Measurements from ENCODE around the gene HACE1. TPM values are rescaled to one million over a fixed set of nuclear protein-coding genes. Genes with fewer than 3 reads are reported as not detected.

HACE1 gene
- total RNA-seq, 1 experiment from 2014 or later, result 13.0 TPM

DNA sequence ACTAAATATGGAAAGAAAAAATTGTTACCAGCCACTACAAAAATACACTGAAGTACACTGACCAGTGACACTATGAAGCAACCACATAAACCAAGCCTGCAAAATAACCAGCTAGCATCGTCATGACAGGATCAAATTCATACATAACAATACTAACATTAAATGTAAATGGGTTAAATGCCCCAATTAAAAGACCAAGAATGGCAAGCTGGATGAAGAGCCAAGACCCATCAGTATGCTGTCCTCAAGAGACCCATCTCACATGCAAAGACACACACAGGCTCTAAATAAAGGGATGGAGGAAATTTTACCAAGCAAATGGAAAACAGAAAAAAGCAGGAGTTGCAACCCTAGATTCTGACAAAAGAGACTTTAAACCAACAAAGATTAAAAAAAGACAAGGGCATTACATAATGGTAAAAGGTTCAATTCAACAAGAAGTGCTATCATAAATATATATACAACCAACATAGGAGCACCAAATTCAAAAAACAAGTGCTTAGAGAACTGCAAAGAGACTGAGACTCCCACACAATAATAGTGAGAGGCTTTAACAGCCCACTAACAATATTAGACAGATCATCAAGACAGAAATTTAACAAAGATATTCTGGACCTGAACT lies 104.8 kb downstream of the HACE1 start:
- no peaks in the 10 kb centered on the region for H3K4me1 ChIP-seq (ENCODE audit: control insufficient read depth, insufficient read depth, low read length)

DNA sequence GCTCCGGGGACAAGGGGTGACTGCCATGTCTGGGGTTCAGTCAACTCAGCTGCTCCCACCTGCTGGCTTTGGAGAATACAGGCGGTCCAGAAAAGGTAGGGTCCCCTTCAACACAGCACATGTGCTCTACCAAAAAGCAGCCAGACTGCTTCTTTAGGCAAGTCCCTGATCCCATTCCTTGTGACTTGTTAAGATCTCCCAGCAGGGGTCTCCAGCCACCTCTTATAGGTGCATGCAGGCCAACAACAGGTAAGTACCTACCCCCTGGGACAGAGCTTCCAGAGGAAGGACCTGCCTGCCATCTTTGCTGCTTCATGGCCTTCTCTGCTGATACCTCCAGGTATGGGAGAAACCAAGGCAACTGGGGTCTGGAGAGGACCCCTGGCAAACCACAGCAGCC lies 106.5 kb downstream of the HACE1 start:
- DNase-seq (ENCODE audit: low read depth, low spot score) (no peak), ATAC-seq (no peak)
- no TSS peak for BruUV-seq (replicated peaks)
- H3K4me3 ChIP-seq (ENCODE audit: low read depth in 2 of 2, low read length in 2 of 2), result no peak overlapping the region
- H3K36me3 ChIP-seq (ENCODE audit: control insufficient read depth, insufficient read depth, low read length), result no peaks in the 10 kb centered on the region
- H3K4me1 ChIP-seq (ENCODE audit: control insufficient read depth, insufficient read depth, low read length), result no peaks in the 10 kb centered on the region
- in situ Hi-C loops (cut with HindIII; ENCODE audit: low pct_unique_long_range_greater_than_20kb, low sequenced_read_pairs) (no loop called here), intact Hi-C loops (cut with micrococcal nuclease; ENCODE audit: unreplicated experiment) (no loop called here)
- TF ChIP-seq, protein P1, sequence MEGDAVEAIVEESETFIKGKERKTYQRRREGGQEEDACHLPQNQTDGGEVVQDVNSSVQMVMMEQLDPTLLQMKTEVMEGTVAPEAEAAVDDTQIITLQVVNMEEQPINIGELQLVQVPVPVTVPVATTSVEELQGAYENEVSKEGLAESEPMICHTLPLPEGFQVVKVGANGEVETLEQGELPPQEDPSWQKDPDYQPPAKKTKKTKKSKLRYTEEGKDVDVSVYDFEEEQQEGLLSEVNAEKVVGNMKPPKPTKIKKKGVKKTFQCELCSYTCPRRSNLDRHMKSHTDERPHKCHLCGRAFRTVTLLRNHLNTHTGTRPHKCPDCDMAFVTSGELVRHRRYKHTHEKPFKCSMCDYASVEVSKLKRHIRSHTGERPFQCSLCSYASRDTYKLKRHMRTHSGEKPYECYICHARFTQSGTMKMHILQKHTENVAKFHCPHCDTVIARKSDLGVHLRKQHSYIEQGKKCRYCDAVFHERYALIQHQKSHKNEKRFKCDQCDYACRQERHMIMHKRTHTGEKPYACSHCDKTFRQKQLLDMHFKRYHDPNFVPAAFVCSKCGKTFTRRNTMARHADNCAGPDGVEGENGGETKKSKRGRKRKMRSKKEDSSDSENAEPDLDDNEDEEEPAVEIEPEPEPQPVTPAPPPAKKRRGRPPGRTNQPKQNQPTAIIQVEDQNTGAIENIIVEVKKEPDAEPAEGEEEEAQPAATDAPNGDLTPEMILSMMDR (IDR thresholded peaks at IDR 0.05), result no peak
- TF ChIP-seq, protein P2, sequence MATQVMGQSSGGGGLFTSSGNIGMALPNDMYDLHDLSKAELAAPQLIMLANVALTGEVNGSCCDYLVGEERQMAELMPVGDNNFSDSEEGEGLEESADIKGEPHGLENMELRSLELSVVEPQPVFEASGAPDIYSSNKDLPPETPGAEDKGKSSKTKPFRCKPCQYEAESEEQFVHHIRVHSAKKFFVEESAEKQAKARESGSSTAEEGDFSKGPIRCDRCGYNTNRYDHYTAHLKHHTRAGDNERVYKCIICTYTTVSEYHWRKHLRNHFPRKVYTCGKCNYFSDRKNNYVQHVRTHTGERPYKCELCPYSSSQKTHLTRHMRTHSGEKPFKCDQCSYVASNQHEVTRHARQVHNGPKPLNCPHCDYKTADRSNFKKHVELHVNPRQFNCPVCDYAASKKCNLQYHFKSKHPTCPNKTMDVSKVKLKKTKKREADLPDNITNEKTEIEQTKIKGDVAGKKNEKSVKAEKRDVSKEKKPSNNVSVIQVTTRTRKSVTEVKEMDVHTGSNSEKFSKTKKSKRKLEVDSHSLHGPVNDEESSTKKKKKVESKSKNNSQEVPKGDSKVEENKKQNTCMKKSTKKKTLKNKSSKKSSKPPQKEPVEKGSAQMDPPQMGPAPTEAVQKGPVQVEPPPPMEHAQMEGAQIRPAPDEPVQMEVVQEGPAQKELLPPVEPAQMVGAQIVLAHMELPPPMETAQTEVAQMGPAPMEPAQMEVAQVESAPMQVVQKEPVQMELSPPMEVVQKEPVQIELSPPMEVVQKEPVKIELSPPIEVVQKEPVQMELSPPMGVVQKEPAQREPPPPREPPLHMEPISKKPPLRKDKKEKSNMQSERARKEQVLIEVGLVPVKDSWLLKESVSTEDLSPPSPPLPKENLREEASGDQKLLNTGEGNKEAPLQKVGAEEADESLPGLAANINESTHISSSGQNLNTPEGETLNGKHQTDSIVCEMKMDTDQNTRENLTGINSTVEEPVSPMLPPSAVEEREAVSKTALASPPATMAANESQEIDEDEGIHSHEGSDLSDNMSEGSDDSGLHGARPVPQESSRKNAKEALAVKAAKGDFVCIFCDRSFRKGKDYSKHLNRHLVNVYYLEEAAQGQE (IDR thresholded peaks at IDR 0.05; ENCODE audit: insufficient read depth in 1 of 2, low read depth in 2 of 2, low read length in 1 of 2), result no peak
- TF ChIP-seq POLR2AphosphoS5 (IDR thresholded peaks at IDR 0.05; ENCODE audit: low read depth, low read length) (no peak), TCF7L2 (IDR thresholded peaks at IDR 0.05; ENCODE audit: low read depth, low read length) (no peak), SIN3A (IDR thresholded peaks at IDR 0.05; ENCODE audit: borderline replicate concordance, insufficient read depth, low read depth, low read length) (no peak)
- ChIA-PET CTCF (no interaction called here), POLR2A (no interaction called here)
- no peaks in the 10 kb centered on the region for H3K27me3 ChIP-seq (ENCODE audit: control insufficient read depth, insufficient read depth, low read length)
- H3K27ac ChIP-seq (ENCODE audit: low read length), result no peak overlapping the region
- no peaks in the 10 kb centered on the region for H3K9me3 ChIP-seq (ENCODE audit: control insufficient read depth, insufficient read depth, low read depth, low read length)

More for the DNA sequence above, 104.8 kb downstream of the HACE1 start:
- no peaks in the 10 kb centered on the region for H3K36me3 ChIP-seq (ENCODE audit: control insufficient read depth, insufficient read depth, low read length)
- H3K27me3 ChIP-seq (ENCODE audit: control insufficient read depth, insufficient read depth, low read length), result no peaks in the 10 kb centered on the region
- H3K9me3 ChIP-seq (ENCODE audit: control insufficient read depth, insufficient read depth, low read depth, low read length), result no peaks in the 10 kb centered on the region
- in situ Hi-C loops (cut with HindIII; ENCODE audit: low pct_unique_long_range_greater_than_20kb, low sequenced_read_pairs), result no loop called here
- POLR2A ChIA-PET, result no interaction called here
- H3K4me3 ChIP-seq (ENCODE audit: low read depth in 2 of 2, low read length in 2 of 2), result no peak overlapping the region
- intact Hi-C loops (cut with micrococcal nuclease; ENCODE audit: unreplicated experiment), result no loop called here
- BruUV-seq (replicated peaks), result no TSS peak
- DNase-seq (ENCODE audit: low read depth, low spot score), result no peak
- H3K27ac ChIP-seq (ENCODE audit: low read length), result no peak overlapping the region
- no peak for ATAC-seq
- TF ChIP-seq, protein P1 (IDR thresholded peaks at IDR 0.05), result no peak
- no peak for TF ChIP-seq SIN3A (IDR thresholded peaks at IDR 0.05; ENCODE audit: borderline replicate concordance, insufficient read depth, low read depth, low read length)
- TF ChIP-seq, protein P2 (IDR thresholded peaks at IDR 0.05; ENCODE audit: insufficient read depth in 1 of 2, low read depth in 2 of 2, low read length in 1 of 2), result no peak
- TF ChIP-seq POLR2AphosphoS5 (IDR thresholded peaks at IDR 0.05; ENCODE audit: low read depth, low read length), result no peak
- TF ChIP-seq TCF7L2 (IDR thresholded peaks at IDR 0.05; ENCODE audit: low read depth, low read length), result no peak
- CTCF ChIA-PET, result no interaction called here
